Ramos (cell line): ENCODE measurements around the gene IL1RAPL1.
"Not testable (repeated sequence)": the region's sequence is repeated elsewhere in the genome, so short reads cannot be mapped to it uniquely, and the experiment has no call there.

Experiments used
- in situ Hi-C: fragments of 300-500 bp; cut with MboI; formaldehyde crosslinking; loops from one replicate; pipeline ENCODE4 v1.14.3; 2022; ENCODE audit warnings: low sequenced_read_pairs; ENCODE audit not compliant: unreplicated experiment

Gene IL1RAPL1

GRCh38 chrX:29333091-29333490, 745.8 kb downstream of the IL1RAPL1 start:
- in situ Hi-C loops = not testable (repeated sequence)

GRCh38 chrX:29348288-29348687, 761.0 kb downstream of the IL1RAPL1 start:
- in situ Hi-C loops = no loop called here

GRCh38 chrX:29359276-29359675, 772.0 kb downstream of the IL1RAPL1 start:
- in situ Hi-C loops = no loop called here

GRCh38 chrX:29374765-29375164, 787.5 kb downstream of the IL1RAPL1 start:
- in situ Hi-C loops = not testable (repeated sequence)

GRCh38 chrX:29376584-29376983, 789.3 kb downstream of the IL1RAPL1 start:
- in situ Hi-C loops = no loop called here

GRCh38 chrX:29382811-29383210, 795.6 kb downstream of the IL1RAPL1 start:
- in situ Hi-C loops = no loop called here

GRCh38 chrX:29388509-29388908, 801.3 kb downstream of the IL1RAPL1 start:
- in situ Hi-C loops = no loop called here

- in situ Hi-C loops = no loop called here
Measured at GRCh38 chrX:29397506-29397905, 810.3 kb downstream of the IL1RAPL1 start.

GRCh38 chrX:29407357-29407756, 820.1 kb downstream of the IL1RAPL1 start:
- in situ Hi-C loops = no loop called here

GRCh38 chrX:29419774-29420553, 832.7 kb downstream of the IL1RAPL1 start:
- in situ Hi-C loops = no loop called here

- in situ Hi-C loops = no loop called here
Measured at GRCh38 chrX:29422034-29422433, 834.8 kb downstream of the IL1RAPL1 start.

GRCh38 chrX:29431895-29432294, 844.6 kb downstream of the IL1RAPL1 start:
- in situ Hi-C loops = no loop called here

- in situ Hi-C loops = no loop called here
Measured at GRCh38 chrX:29432534-29432933, 845.3 kb downstream of the IL1RAPL1 start.

- in situ Hi-C loops = no loop called here
Measured at GRCh38 chrX:29434939-29435338, 847.7 kb downstream of the IL1RAPL1 start.

- in situ Hi-C loops = no loop called here
Measured at GRCh38 chrX:29435396-29435795, 848.1 kb downstream of the IL1RAPL1 start.

GRCh38 chrX:29447867-29448266, 860.6 kb downstream of the IL1RAPL1 start:
- in situ Hi-C loops = no loop called here

- in situ Hi-C loops = no loop called here
Measured at GRCh38 chrX:29453333-29453732, 866.1 kb downstream of the IL1RAPL1 start.

- in situ Hi-C loops = no loop called here
Measured at GRCh38 chrX:29455702-29456101, 868.5 kb downstream of the IL1RAPL1 start.

- in situ Hi-C loops = no loop called here
Measured at GRCh38 chrX:29461039-29461438, 873.8 kb downstream of the IL1RAPL1 start.

GRCh38 chrX:29466456-29466855, 879.2 kb downstream of the IL1RAPL1 start:
- in situ Hi-C loops = no loop called here

- in situ Hi-C loops = no loop called here
Measured at GRCh38 chrX:29468911-29469494, 881.8 kb downstream of the IL1RAPL1 start.

- in situ Hi-C loops = no loop called here
Measured at GRCh38 chrX:29470030-29470429, 882.8 kb downstream of the IL1RAPL1 start.
